ENCODE data around the gene OTUD7B.
A peak's percentile ranks its signal among the peaks of the same experiment; 100 is the strongest.

Gene OTUD7B

DNA sequence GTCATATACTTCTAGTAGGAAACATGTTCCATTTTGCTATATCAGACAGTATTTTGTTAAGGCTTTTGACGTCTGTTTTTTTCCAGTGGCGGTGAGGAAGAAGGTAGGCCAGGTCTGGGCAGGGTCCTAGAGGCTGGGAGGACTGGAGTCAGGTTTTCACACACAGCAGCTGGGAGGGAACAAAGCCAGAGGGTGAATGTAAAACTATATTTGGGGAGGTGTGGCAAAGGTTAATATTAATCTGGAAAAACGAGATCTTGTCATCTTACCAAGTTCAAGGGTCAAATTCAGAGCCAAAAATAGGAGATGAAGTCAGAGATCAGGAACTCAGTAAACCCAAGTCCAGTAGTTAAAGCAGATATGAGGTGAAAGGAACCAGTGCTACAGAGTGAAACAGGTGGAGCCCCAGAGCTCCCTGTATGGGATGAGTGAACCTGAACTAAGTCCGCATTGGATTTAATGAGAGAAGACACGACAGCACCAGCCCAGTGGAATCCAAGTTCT lies 10.7 kb upstream of the OTUD7B start:
- FAIRE-seq = no peak
- no peak for DNase-seq (ENCODE audit: insufficient read length)
- no peak for TF ChIP-seq TAF1 (IDR thresholded peaks at IDR 0.05; ENCODE audit: borderline replicate concordance, low read depth, low read length)
- TF ChIP-seq POLR2A (IDR thresholded peaks at IDR 0.05; ENCODE audit: low read depth, low read length) = no peak
- TF ChIP-seq POLR2AphosphoS5 (IDR thresholded peaks at IDR 0.05; ENCODE audit: low read depth, low read length) = no peak

DNA sequence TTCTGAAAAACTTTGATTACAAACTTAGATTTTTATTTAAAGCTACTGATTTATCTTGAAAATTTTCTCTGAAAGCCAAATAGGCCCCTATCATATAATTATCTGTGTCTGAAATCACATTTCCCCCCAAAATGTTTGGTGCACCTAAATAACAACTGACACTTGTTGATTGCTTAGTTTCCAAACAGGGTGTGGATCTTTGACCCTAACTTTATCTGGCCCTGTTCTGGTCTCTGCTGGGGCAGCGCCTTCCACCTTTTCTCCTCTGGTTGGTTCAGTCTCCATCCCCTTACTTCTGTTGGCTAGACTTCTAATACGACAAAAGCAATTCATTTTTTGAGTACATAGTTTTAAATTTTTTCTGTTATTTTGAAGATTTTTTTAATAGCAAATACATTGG lies 10.2 kb upstream of the OTUD7B start:
- no peak for FAIRE-seq

DNA sequence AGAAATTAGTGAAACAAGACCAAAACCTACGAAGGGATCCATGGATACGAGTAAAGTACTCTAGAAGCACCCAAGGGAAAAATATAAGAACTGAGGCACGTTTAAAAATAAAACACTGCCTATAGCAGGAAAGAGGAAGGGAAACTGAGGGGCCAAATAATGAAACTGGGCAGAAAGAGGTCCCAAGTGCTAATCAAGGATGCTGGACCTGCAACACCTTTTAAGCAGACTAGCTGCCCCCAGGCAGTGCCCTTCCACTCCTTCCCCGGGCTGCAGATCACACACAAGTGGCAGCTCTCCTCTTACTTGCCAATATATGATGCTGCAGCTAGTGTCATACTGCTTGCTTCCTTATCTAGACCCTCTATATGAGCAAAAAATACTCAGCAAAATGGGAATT lies 7.6 kb upstream of the OTUD7B start:
- FAIRE-seq = no peak
- no peak for DNase-seq (ENCODE audit: insufficient read length)
- TF ChIP-seq TAF1 (IDR thresholded peaks at IDR 0.05; ENCODE audit: borderline replicate concordance, low read depth, low read length) = no peak
- TF ChIP-seq POLR2A (IDR thresholded peaks at IDR 0.05; ENCODE audit: low read depth, low read length) = no peak

More for the DNA sequence above, 10.2 kb upstream of the OTUD7B start:
- TF ChIP-seq POLR2A (IDR thresholded peaks at IDR 0.05; ENCODE audit: low read depth, low read length) = no peak
- TF ChIP-seq TAF1 (IDR thresholded peaks at IDR 0.05; ENCODE audit: borderline replicate concordance, low read depth, low read length) = no peak
- no peak for TF ChIP-seq POLR2AphosphoS5 (IDR thresholded peaks at IDR 0.05; ENCODE audit: low read depth, low read length)
- DNase-seq (ENCODE audit: insufficient read length) = no peak

DNA sequence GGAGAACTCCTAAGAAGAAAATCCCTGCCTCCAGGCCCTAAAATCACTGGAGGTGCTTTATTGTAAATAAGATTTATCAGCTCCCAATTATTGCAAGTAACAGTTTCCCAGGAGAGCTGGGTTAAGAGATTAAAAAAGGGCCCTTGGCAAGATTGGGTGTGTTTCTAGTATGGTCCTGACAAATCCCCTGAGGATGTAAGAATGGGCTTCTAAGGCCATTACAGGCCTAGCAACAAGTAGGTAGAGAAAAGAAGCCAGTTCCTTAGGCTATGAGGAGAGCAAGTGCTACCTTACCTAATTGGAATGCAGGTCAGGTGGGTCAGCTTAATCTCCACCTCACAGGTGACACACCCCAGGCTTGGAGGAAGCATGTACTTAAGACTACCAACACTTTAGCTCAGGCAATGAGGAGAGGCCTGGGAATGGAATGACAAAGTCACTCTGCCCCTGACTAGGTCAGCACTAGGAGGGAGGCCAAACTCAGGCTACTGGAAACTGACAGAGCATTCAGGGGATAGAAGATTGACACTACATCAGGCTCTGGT lies 6.8 kb upstream of the OTUD7B start:
- no peak for TF ChIP-seq POLR2A (IDR thresholded peaks at IDR 0.05; ENCODE audit: low read depth, low read length)
- no peak for TF ChIP-seq POLR2AphosphoS5 (IDR thresholded peaks at IDR 0.05; ENCODE audit: low read depth, low read length)
- no peak for TF ChIP-seq TAF1 (IDR thresholded peaks at IDR 0.05; ENCODE audit: borderline replicate concordance, low read depth, low read length)
- FAIRE-seq (no peak), DNase-seq (ENCODE audit: insufficient read length) (no peak)

DNA sequence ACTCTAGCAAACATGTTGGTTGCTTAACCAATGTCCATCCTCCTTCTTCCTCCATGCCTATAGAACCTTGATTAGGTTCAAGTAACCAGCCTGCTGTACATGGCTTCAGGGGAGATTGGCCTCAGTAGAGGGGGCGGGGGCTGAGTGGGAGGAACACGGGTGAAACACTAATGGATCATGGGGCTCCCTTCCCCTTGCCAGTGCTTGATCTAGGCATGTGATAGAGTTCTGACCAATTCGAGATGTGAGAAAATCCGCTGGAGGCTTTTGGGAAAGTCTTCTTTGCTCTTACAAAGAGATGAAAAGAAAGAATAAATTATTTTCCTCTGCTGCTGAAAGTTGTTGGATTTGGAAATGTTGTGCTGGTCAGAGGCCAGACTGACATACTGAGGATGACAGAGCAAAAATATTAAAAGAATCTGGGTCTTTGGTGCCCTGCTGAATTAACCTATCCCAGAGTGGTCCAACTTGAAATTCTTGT lies 5.2 kb upstream of the OTUD7B start:
- TF ChIP-seq POLR2AphosphoS5 (IDR thresholded peaks at IDR 0.05; ENCODE audit: low read depth, low read length) = no peak
- TF ChIP-seq TAF1 (IDR thresholded peaks at IDR 0.05; ENCODE audit: borderline replicate concordance, low read depth, low read length) = no peak
- no peak for TF ChIP-seq POLR2A (IDR thresholded peaks at IDR 0.05; ENCODE audit: low read depth, low read length)
- DNase-seq (ENCODE audit: insufficient read length) (no peak), FAIRE-seq (no peak)

DNA sequence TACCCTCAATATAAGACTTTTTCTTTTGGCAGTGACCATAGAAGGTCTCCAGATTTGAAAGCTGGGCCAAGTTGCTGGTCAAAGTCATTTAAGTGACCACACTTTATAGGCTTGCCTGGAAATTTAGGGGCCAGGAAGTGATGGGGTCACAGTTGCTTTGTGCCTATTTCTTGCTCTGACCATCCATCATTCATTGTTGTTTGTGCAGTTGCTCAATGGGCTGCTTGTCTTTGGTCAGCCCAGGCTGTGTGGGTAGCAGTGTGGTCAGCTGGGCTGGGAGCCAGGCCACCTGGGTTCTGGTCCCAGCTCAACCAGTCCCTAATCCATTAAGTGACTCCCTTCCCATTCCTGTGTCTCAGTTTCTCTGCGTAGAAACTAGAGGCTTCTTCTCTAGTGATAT lies 2.1 kb upstream of the OTUD7B start:
- no peak for DNase-seq (ENCODE audit: insufficient read length)
- no peak for FAIRE-seq
- TF ChIP-seq POLR2A (IDR thresholded peaks at IDR 0.05; ENCODE audit: low read depth, low read length) (no peak), POLR2AphosphoS5 (IDR thresholded peaks at IDR 0.05; ENCODE audit: low read depth, low read length) (no peak), TAF1 (IDR thresholded peaks at IDR 0.05; ENCODE audit: borderline replicate concordance, low read depth, low read length) (no peak)

DNA sequence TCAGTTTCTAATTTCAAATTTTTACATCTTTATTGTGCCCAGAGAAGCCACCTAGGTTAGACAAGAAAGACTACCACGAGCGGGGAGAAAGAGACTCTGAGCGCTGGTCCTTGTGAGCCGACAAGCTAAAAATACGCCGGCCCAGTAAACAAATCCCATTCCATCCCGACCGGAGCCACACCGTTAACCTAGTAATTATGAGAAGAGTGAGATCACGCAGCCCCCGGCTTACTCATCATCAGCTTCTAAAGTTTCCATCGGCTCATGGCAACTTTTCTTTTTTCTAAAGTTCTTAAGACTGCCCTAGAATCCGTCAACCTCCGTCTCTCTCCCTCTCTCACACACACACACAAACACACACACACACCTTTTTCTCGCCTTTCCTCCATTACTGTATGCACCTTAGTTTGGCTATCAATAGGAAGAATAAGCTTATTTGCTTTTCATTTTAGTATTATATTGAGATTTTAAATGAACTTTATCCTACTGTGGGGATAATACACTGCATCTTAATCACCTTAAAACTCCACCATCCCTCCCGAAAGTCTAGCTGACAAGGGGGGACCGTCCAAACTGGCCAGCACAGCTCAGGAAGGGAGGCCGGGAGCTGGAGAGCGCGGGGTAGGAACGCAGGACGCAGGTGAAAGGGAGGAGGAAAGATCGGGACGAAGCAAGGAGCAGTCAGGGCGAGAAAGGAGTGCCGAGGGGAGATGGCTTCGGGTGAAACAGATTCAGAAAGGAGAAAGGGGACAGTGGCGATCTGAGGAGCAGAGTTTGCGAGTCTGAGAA lies 728 bp downstream of the OTUD7B start:
- TF ChIP-seq POLR2A (IDR thresholded peaks at IDR 0.05; ENCODE audit: low read depth, low read length) = no peak
- TF ChIP-seq POLR2AphosphoS5 (IDR thresholded peaks at IDR 0.05; ENCODE audit: low read depth, low read length) = no peak
- TF ChIP-seq TAF1 (IDR thresholded peaks at IDR 0.05; ENCODE audit: borderline replicate concordance, low read depth, low read length) = no peak
- DNase-seq (ENCODE audit: insufficient read length) (peak; percentile 16), FAIRE-seq (peak; percentile 21)

DNA sequence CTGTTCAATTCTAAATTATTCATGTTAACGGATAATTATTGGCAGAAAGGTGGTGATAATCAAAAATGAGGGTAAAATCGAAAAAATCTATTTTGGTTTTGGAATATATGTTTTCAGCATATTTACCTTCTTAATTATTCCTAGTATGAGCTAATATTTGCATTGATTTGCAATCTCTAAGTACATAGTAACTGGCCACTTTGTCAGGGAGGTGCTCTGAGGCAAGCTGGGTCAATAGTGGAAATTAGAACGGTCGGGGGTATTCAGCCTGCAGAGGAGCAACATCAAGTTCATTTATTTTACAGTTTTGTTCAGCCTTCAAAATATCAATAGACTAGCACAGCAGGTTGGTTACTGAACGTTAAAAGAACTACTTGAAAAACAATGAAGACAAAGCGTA lies 1.8 kb downstream of the OTUD7B start:
- FAIRE-seq (no peak), DNase-seq (ENCODE audit: insufficient read length) (no peak)
- TF ChIP-seq POLR2AphosphoS5 (IDR thresholded peaks at IDR 0.05; ENCODE audit: low read depth, low read length) (no peak), POLR2A (IDR thresholded peaks at IDR 0.05; ENCODE audit: low read depth, low read length) (no peak), TAF1 (IDR thresholded peaks at IDR 0.05; ENCODE audit: borderline replicate concordance, low read depth, low read length) (no peak)

DNA sequence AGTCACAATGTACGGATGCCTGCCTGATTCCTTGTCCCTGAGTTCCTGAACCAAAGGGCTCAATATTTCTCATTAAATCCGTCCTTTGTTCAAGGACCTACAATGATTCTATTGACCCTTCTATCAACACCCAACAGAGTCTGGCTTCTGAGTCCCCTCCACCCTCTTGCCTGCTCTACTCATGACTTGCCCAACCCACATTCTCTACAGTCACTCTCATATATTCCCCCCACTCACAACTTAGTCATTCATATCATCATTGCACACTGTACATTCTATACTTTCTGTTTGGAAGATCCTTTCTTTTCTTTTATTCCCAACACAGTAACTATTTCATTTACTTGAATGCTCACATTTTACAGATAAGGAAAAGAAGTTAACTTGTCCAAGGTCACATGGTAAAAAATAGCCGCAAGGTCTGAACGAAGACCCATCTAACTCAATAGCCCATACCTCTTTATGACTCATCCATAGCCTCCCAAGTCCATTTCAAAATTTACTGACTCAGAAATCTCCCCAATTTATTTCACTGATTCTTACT lies 3.6 kb downstream of the OTUD7B start:
- TF ChIP-seq TAF1 (IDR thresholded peaks at IDR 0.05; ENCODE audit: borderline replicate concordance, low read depth, low read length) = no peak
- TF ChIP-seq POLR2A (IDR thresholded peaks at IDR 0.05; ENCODE audit: low read depth, low read length) = no peak
- no peak for TF ChIP-seq POLR2AphosphoS5 (IDR thresholded peaks at IDR 0.05; ENCODE audit: low read depth, low read length)
- DNase-seq (ENCODE audit: insufficient read length) (no peak), FAIRE-seq (no peak)

DNA sequence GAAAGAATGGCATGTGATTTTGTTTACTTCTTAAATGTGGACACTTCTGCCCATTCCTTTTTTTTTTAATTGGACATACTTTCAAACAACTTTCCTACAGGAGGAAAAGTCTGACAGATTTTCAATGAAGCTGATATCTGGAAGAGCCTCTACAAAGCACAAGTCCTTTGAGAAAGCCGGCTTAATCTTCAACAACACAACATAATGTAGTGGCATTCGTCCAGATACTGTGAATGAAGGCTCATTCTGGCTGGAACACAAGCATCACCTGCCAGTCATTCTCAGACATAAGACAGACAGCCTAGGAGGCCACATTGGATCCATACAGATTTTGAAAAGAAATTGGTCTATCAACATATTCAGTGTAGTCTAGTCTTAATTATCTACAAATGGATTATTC lies 4.9 kb downstream of the OTUD7B start:
- DNase-seq (ENCODE audit: insufficient read length) (no peak), FAIRE-seq (no peak)
- TF ChIP-seq TAF1 (IDR thresholded peaks at IDR 0.05; ENCODE audit: borderline replicate concordance, low read depth, low read length) (no peak), POLR2AphosphoS5 (IDR thresholded peaks at IDR 0.05; ENCODE audit: low read depth, low read length) (no peak), POLR2A (IDR thresholded peaks at IDR 0.05; ENCODE audit: low read depth, low read length) (no peak)

DNA sequence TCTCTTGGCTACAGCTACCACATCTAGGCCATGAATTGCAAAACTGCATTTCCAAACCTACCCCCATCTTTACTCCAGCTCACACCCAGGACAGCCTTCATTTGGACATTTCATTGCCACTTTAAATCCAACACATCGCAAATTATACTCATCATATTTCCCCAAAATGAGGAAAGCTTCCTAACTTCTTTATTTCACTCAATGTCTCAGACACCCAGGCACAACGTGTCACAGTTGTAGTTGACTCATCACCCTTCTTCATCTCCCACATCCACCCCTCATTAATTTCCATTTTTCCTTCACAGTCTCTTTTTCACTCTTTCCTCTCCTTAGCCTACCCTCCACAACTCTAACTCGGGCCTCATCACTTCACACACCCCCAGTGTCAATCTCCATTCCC lies 6.7 kb downstream of the OTUD7B start:
- DNase-seq (ENCODE audit: insufficient read length) (no peak), FAIRE-seq (no peak)
- TF ChIP-seq POLR2AphosphoS5 (IDR thresholded peaks at IDR 0.05; ENCODE audit: low read depth, low read length) (no peak), TAF1 (IDR thresholded peaks at IDR 0.05; ENCODE audit: borderline replicate concordance, low read depth, low read length) (no peak), POLR2A (IDR thresholded peaks at IDR 0.05; ENCODE audit: low read depth, low read length) (no peak)

DNA sequence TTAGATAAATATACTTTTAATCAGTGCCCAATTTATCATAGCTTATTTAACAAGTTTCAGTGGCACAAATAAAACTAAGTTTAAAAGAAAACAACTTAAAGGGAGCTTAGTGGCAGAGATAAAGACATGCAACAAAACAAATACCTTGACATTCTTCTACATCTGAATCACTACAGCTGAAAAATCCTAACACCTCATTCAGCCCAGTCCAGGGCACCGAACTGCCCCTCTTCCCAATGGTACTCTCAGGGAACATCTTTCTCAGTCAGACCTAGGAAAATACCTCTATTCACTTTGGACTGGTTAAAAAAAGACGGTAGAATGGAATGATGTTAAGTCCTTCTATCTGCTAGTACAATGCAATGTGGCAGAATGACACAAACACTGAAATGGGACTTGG lies 8.3 kb downstream of the OTUD7B start:
- TF ChIP-seq POLR2AphosphoS5 (IDR thresholded peaks at IDR 0.05; ENCODE audit: low read depth, low read length) (no peak), POLR2A (IDR thresholded peaks at IDR 0.05; ENCODE audit: low read depth, low read length) (no peak), TAF1 (IDR thresholded peaks at IDR 0.05; ENCODE audit: borderline replicate concordance, low read depth, low read length) (no peak)
- no peak for FAIRE-seq

More for the DNA sequence above, 8.3 kb downstream of the OTUD7B start:
- DNase-seq (ENCODE audit: insufficient read length) = no peak
